Amygdala (tissue), 56 donors: ENCODE results near the gene SMARCD3.
A peak's percentile ranks its signal among the peaks of the same experiment; 100 is the strongest.

Experiments used
- DNase-seq, 56 donors: peaks; one replicate each; lab custom pipeline; 2025; lab: John Stamatoyannopoulos, UW

The SMARCD3 gene

GRCh38 chr7:151273651-151274390 is 25.3 kb upstream of the SMARCD3 start:
- no peak for DNase-seq

DNA sequence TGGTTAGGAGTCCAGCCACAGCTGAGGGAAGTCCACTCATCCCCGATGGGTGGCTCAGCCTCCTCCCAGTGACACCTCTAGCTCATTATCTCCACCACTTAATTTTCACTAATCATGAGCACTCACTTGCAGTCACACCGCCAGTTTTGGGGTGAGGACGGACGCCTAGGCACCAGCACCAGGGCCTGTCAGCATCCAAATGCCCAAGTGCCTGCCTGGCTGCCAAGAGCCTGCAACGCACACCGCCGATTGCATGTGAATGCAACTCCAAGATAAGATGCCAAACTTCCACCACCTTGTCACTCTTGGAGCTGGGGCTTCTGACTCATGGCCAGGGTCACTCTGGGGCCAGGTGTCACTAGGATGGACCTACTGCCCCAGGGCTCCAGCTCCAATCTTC is 24.4 kb upstream of the SMARCD3 start:
- no peak for DNase-seq

GRCh38 chr7:151272405-151272804 is 23.9 kb upstream of the SMARCD3 start:
- no peak for DNase-seq

- DNase-seq, result peak in 1 of 56 donors; percentile 11
These were observed 23.3 kb upstream of the SMARCD3 start for GRCh38 chr7:151271699-151272355.

DNA sequence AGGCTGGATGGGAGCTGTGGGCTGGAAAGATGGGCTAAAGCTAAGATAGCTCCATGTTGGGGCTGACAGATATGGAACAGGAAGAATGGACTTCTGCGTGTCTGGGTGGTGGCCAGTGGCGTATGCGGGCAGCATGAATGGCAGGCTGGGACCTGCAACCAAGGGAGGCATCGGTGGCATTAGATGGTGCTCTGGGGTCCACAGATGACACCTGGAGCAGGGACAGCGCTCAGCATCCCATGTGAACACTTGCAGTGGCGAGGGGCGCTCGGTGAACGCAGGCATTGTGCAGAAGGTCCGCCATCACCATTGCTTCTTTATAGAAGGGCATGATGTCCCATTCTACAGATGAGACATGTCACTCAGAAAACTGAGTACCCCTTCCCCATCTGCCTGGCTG is 21.0 kb upstream of the SMARCD3 start:
- no peak for DNase-seq

DNA sequence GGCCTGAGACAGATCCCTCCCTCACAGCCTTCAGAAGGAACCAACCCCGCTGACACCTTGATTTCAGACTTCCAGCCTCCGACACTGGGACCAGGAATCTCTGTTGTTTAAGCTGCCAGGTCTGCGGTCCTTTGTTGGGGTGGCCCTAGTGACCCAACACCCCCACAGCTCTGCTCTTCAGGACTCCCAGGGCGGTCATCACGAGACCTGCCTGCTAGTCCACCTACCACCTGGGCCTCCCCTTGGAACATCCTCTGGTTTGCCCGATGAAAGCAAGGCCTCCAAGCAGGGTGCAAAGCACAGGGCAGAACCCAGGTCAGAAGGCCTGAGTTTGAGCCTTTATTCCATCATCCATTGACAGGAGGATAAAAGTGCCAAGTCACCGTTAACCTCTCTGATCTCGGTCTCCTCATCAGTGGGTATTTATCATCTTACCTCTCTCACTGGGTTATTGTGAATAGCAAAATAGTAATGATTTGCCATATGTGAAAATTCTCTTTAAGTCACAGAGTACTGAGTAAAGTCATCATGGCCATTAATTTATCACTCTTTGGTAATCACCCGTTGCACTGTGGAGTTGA is 16.9 kb upstream of the SMARCD3 start:
- no peak for DNase-seq

DNA sequence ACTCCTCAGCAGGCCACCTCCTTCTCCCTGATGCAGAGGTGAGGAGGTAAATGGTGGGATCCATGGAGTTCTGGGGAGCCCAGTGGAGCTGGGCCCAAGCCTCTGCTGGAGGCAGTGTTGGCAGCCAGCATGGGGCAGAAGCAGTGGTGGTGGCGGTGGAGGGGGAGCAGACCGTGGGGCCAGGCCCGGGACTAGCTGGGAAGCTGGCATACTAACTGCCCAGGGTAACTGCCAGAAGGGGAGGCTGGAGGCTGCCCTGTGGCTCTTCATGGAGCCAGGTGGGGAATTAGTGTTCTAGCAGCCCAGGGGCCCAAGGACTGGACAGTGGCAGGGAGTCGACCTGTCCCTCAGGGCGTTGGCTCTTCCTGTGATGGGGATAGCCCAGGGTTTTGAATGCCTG is 16.1 kb upstream of the SMARCD3 start:
- DNase-seq, result no peak

- DNase-seq, result no peak
These were observed 13.0 kb upstream of the SMARCD3 start for GRCh38 chr7:151261529-151261928.

GRCh38 chr7:151260883-151261282 is 12.4 kb upstream of the SMARCD3 start:
- DNase-seq, result no peak

DNA sequence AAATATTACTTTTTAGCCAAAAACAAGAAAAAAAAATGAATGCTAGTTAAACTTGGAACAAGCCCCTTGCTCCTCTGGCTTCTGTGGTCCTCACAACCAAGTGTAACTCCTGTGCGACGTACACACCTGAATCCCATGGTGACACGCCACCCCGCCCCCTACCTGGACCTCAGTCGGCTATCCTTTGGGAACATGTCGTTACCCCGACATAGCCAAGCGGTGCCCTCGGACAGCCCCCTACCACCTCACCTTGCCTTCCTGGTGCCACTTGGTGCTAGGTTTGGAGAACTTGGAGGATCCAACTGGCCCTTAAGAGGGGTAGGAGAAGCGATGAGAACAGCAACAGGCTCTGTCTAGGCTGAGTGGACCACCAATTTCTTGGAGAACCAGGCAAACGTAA is 12.0 kb upstream of the SMARCD3 start:
- no peak for DNase-seq

DNA sequence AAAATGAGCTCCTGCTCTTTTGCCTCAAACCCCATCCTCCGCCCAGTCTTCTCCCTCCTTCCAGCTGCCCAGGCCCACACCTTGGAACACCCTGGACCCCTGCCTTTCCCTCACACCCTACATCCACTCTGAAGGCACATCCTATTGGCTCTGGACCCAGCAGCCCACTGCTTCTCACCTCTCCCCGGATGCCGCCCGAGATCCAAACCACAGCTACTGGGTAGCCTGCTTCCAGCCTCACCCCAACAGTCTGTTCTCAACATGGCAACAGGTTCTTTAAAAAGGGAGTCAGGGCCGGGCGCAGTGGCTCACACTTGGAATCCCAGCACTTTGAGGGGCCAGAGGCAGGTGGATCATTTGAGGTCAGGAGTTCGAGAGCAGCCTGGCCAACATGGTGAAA is 9.5 kb upstream of the SMARCD3 start:
- DNase-seq, result no peak

- DNase-seq, result no peak
These were observed 8.0 kb upstream of the SMARCD3 start for GRCh38 chr7:151256410-151257045.

GRCh38 chr7:151255390-151255789 is 6.9 kb upstream of the SMARCD3 start:
- DNase-seq, result no peak

- DNase-seq, result no peak
These were observed 6.4 kb upstream of the SMARCD3 start for GRCh38 chr7:151254851-151255250.

DNA sequence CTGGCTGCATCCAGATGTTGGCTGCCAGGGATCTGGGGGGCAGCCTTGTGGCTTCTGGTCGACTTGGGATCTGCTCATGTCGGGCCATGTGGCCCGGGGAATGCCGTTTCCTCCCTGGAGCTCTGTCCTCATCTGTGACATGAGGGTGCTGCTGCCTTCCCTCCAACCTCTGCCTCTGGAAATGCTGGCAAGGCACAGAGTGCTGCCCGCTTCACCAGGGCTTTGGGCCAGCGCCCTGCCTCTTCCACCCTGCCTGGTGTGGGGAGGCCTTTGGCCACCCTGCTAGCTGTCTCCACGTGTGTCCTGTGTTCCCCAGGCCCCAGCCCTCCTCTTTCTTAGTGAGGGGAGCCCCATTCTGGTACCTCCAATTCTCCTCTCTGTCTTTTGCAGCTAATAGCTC is 5.8 kb upstream of the SMARCD3 start:
- no peak for DNase-seq

- no peak for DNase-seq
These were observed 4.6 kb upstream of the SMARCD3 start for GRCh38 chr7:151252961-151253711.

DNA sequence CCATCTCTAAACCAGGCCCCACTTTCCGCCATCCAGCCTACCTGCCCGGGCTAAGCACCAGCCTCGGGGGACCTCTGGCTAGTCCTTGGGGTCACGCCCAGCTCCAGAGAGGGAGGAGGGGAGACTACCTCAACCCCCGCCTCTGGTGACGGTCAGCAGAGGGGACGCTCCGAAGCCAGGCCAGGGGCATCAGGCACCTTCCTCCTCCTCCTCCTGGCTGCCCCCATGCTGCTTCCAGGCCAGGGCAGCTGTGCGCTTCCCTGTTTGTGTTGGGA is 4.0 kb upstream of the SMARCD3 start:
- DNase-seq, result peak in 1 of 56 donors; percentile 46

- peak in 48 of 56 donors; percentile 28 to 86 (median 70) for DNase-seq
These were observed 3.4 kb upstream of the SMARCD3 start for GRCh38 chr7:151251689-151252560.

- peak in 9 of 56 donors; percentile 45 to 59 (median 56) for DNase-seq
These were observed 2.8 kb upstream of the SMARCD3 start for GRCh38 chr7:151251328-151251688.
